Ishikawa (cell line): ENCODE data around the gene TEAD1.

Experiments
- EP300 ChIP-seq: IDR thresholded peaks from 2 replicates; pipeline ENCODE4 v1.6.1; 2012; ENCODE audit warnings: borderline replicate concordance
- FOXM1 ChIP-seq: IDR thresholded peaks from 2 replicates; pipeline ENCODE4 v1.6.1; 2012; ENCODE audit warnings: low read depth, borderline replicate concordance
- MAX ChIP-seq: IDR thresholded peaks from 2 replicates; pipeline ENCODE4 v1.6.1; 2012
- NFIC ChIP-seq: IDR thresholded peaks from 2 replicates; pipeline ENCODE4 v1.6.1; 2012
- REST ChIP-seq: IDR thresholded peaks from 2 replicates; pipeline ENCODE4 v1.6.1; 2012; ENCODE audit warnings: low read depth, mild to moderate bottlenecking
- YY1 ChIP-seq: IDR thresholded peaks from 2 replicates; pipeline ENCODE4 v1.6.1; 2012; ENCODE audit warnings: low read depth
- ZBTB7A ChIP-seq: IDR thresholded peaks from 2 replicates; pipeline ENCODE4 v1.6.1; 2012; ENCODE audit warnings: low read depth

- TF ChIP-seq ZBTB7A: no peak
- TF ChIP-seq NFIC: no peak
- no peak for TF ChIP-seq FOXM1
- TF ChIP-seq MAX: no peak
- TF ChIP-seq YY1: no peak
- no peak for TF ChIP-seq EP300
- TF ChIP-seq REST: no peak
These were observed 61.0 kb downstream of the TEAD1 start for GRCh38 chr11:12735262-12735661.
